Endometrial microvascular endothelial cells (primary cell): ENCODE measurements around the gene PSTPIP1. TPM values are rescaled to one million over a fixed set of nuclear protein-coding genes. Genes with fewer than 3 reads are reported as not detected.

Experiments
- in situ Hi-C: cut with HindIII; loops from 2 replicates; pipeline ENCODE4 v1.10.0; 2017; ENCODE audit warnings: low sequenced_read_pairs, low pct_unique_long_range_greater_than_20kb; ENCODE audit errors: inconsistent ontology term
- total RNA-seq: library from RNA; depleted of rRNA; stranded (reverse); fragments of >200 nt; gene quantifications from one replicate; pipeline ENCODE4 v1.2.3, GENCODE V29; 2015; ENCODE audit errors: inconsistent ontology term

PSTPIP1 gene
- total RNA-seq, 1 donor from 2014 or later, result not detected

GRCh38 chr15:77015646-77016320, 20.9 kb downstream of the PSTPIP1 start:
- in situ Hi-C loops, result no loop called here

- in situ Hi-C loops, result no loop called here
Observed at GRCh38 chr15:77016321-77016695, 21.4 kb downstream of the PSTPIP1 start.

- in situ Hi-C loops, result no loop called here
Observed at GRCh38 chr15:77017091-77017660, 22.2 kb downstream of the PSTPIP1 start.

- in situ Hi-C loops, result no loop called here
Observed at GRCh38 chr15:77017761-77018720, 23.1 kb downstream of the PSTPIP1 start.

- in situ Hi-C loops, result no loop called here
Observed at GRCh38 chr15:77018796-77019505, 24.0 kb downstream of the PSTPIP1 start.

- in situ Hi-C loops, result no loop called here
Observed at GRCh38 chr15:77019521-77020331, 24.8 kb downstream of the PSTPIP1 start.

GRCh38 chr15:77020348-77021087, 25.6 kb downstream of the PSTPIP1 start:
- in situ Hi-C loops, result no loop called here

- in situ Hi-C loops, result no loop called here
Observed at GRCh38 chr15:77021088-77021481, 26.2 kb downstream of the PSTPIP1 start.

- in situ Hi-C loops, result no loop called here
Observed at GRCh38 chr15:77021803-77022381, 27.0 kb downstream of the PSTPIP1 start.

- in situ Hi-C loops, result no loop called here
Observed at GRCh38 chr15:77022646-77023575, 28.0 kb downstream of the PSTPIP1 start.

GRCh38 chr15:77023576-77024272, 28.8 kb downstream of the PSTPIP1 start:
- in situ Hi-C loops, result no loop called here

- in situ Hi-C loops, result no loop called here
Observed at GRCh38 chr15:77024273-77025082, 29.6 kb downstream of the PSTPIP1 start.

- in situ Hi-C loops, result no loop called here
Observed at GRCh38 chr15:77025083-77025901, 30.4 kb downstream of the PSTPIP1 start.

GRCh38 chr15:77025941-77026411, 31.1 kb downstream of the PSTPIP1 start:
- in situ Hi-C loops, result no loop called here
